ENCODE results near the gene CAPZB.
A peak's percentile ranks its signal among the peaks of the same experiment; 100 is the strongest.
"Not testable (repeated sequence)": the region's sequence is repeated elsewhere in the genome, so short reads cannot be mapped to it uniquely, and the experiment has no call there.

CAPZB gene

GRCh38 chr1:19485362-19486187, at the start of gene CAPZB:
CAPZB (minus strand) TSS chr1:19485539; CDS start chr1:19485438, 101 bp downstream.
- DNase-seq = peak; percentile 48 to 98 (median 89)

GRCh38 chr1:19534281-19534680, 48.9 kb upstream of the CAPZB start:
- DNase-seq = no peak

- DNase-seq = peak in 2 of 51 donors; percentile 2 to 9
Observed at GRCh38 chr1:19533626-19534025, 48.3 kb upstream of the CAPZB start.

- no peak for DNase-seq
Observed at GRCh38 chr1:19532519-19532918, 47.2 kb upstream of the CAPZB start.

- no peak for DNase-seq
Observed at GRCh38 chr1:19529664-19530063, 44.3 kb upstream of the CAPZB start.

- no peak for DNase-seq
Observed at GRCh38 chr1:19528438-19528837, 43.1 kb upstream of the CAPZB start.

- no peak for DNase-seq
Observed at GRCh38 chr1:19525607-19526545, 40.5 kb upstream of the CAPZB start.

GRCh38 chr1:19524791-19525190, 39.5 kb upstream of the CAPZB start:
- no peak for DNase-seq

- not testable (repeated sequence) for DNase-seq
Observed at GRCh38 chr1:19522570-19522969, 37.2 kb upstream of the CAPZB start.

- no peak for DNase-seq
Observed at GRCh38 chr1:19521411-19521810, 36.1 kb upstream of the CAPZB start.

GRCh38 chr1:19517017-19517416, 31.7 kb upstream of the CAPZB start:
- DNase-seq = no peak

GRCh38 chr1:19515201-19515600, 29.9 kb upstream of the CAPZB start:
- no peak for DNase-seq

- DNase-seq = no peak
Observed at GRCh38 chr1:19514391-19514831, 29.1 kb upstream of the CAPZB start.

- DNase-seq = peak in 1 of 51 donors; percentile 3
Observed at GRCh38 chr1:19512545-19512944, 27.2 kb upstream of the CAPZB start.

GRCh38 chr1:19511116-19511515, 25.8 kb upstream of the CAPZB start:
- DNase-seq = peak in 1 of 51 donors; percentile 2

- DNase-seq = not testable (repeated sequence)
Observed at GRCh38 chr1:19509647-19510046, 24.3 kb upstream of the CAPZB start.

GRCh38 chr1:19507516-19507915, 22.2 kb upstream of the CAPZB start:
- no peak for DNase-seq

- DNase-seq = peak in 4 of 51 donors; percentile 7 to 23 (median 10)
Observed at GRCh38 chr1:19505693-19506457, 20.5 kb upstream of the CAPZB start.

- peak in 1 of 51 donors; percentile 58 for DNase-seq
Observed at GRCh38 chr1:19504796-19505692, 19.7 kb upstream of the CAPZB start.

- DNase-seq = not testable (repeated sequence)
Observed at GRCh38 chr1:19502284-19502683, 16.9 kb upstream of the CAPZB start.
